ENCODE data around the gene FGD5.

The FGD5 gene

GRCh38 chr3:14957153-14957552, 138.4 kb downstream of the FGD5 start:
- no peak for DNase-seq (ENCODE audit: extremely low read depth, insufficient read length)
- Histone ChIP-seq H3K36me3 (ENCODE audit: control insufficient read depth, insufficient read depth, low read length) (no peaks in the 10 kb centered on the region; the same call in 1 of the 2 replicates), H3K4me3 (replicated peaks; ENCODE audit: low read depth, low read length) (no peak overlapping the region), H3K27me3 (replicated peaks; ENCODE audit: control insufficient read depth, insufficient read depth, low read length) (no peaks in the 10 kb centered on the region)
- TF ChIP-seq, protein P1, sequence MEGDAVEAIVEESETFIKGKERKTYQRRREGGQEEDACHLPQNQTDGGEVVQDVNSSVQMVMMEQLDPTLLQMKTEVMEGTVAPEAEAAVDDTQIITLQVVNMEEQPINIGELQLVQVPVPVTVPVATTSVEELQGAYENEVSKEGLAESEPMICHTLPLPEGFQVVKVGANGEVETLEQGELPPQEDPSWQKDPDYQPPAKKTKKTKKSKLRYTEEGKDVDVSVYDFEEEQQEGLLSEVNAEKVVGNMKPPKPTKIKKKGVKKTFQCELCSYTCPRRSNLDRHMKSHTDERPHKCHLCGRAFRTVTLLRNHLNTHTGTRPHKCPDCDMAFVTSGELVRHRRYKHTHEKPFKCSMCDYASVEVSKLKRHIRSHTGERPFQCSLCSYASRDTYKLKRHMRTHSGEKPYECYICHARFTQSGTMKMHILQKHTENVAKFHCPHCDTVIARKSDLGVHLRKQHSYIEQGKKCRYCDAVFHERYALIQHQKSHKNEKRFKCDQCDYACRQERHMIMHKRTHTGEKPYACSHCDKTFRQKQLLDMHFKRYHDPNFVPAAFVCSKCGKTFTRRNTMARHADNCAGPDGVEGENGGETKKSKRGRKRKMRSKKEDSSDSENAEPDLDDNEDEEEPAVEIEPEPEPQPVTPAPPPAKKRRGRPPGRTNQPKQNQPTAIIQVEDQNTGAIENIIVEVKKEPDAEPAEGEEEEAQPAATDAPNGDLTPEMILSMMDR (IDR thresholded peaks at IDR 0.05; ENCODE audit: insufficient read depth, low read length, poor library complexity, severe bottlenecking): no peak

- Histone ChIP-seq H3K4me3 (replicated peaks; ENCODE audit: low read depth, low read length) (no peak overlapping the region; the same call in 1 of the 2 replicates), H3K27me3 (replicated peaks; ENCODE audit: control insufficient read depth, insufficient read depth, low read length) (no peaks in the 10 kb centered on the region), H3K36me3 (ENCODE audit: control insufficient read depth, insufficient read depth, low read length) (no peaks in the 10 kb centered on the region; the same call in 1 of the 2 replicates)
- TF ChIP-seq, protein P1 (IDR thresholded peaks at IDR 0.05; ENCODE audit: insufficient read depth, low read length, poor library complexity, severe bottlenecking): no peak
- DNase-seq (ENCODE audit: extremely low read depth, insufficient read length): no peak
Observed at GRCh38 chr3:14957925-14958324, 139.2 kb downstream of the FGD5 start.

- TF ChIP-seq, protein P1 (IDR thresholded peaks at IDR 0.05; ENCODE audit: insufficient read depth, low read length, poor library complexity, severe bottlenecking): no peak
- H3K4me3 ChIP-seq (replicated peaks; ENCODE audit: low read depth, low read length): peak overlapping the region; percentile 34
- no peaks in the 10 kb centered on the region for H3K27me3 ChIP-seq (replicated peaks; ENCODE audit: control insufficient read depth, insufficient read depth, low read length)
- no peak for DNase-seq (ENCODE audit: extremely low read depth, insufficient read length)
- no peaks in the 10 kb centered on the region; the same call in 1 of the 2 replicates for H3K36me3 ChIP-seq (ENCODE audit: control insufficient read depth, insufficient read depth, low read length)
Observed at GRCh38 chr3:14959359-14959943, 140.7 kb downstream of the FGD5 start.

GRCh38 chr3:14962762-14963161, 144.0 kb downstream of the FGD5 start:
- Histone ChIP-seq H3K27me3 (replicated peaks; ENCODE audit: control insufficient read depth, insufficient read depth, low read length) (no peaks in the 10 kb centered on the region), H3K36me3 (ENCODE audit: control insufficient read depth, insufficient read depth, low read length) (no peaks in the 10 kb centered on the region), H3K4me3 (replicated peaks; ENCODE audit: low read depth, low read length) (no peak overlapping the region)
- DNase-seq (ENCODE audit: extremely low read depth, insufficient read length): no peak
- TF ChIP-seq, protein P1 (IDR thresholded peaks at IDR 0.05; ENCODE audit: insufficient read depth, low read length, poor library complexity, severe bottlenecking): no peak

DNA sequence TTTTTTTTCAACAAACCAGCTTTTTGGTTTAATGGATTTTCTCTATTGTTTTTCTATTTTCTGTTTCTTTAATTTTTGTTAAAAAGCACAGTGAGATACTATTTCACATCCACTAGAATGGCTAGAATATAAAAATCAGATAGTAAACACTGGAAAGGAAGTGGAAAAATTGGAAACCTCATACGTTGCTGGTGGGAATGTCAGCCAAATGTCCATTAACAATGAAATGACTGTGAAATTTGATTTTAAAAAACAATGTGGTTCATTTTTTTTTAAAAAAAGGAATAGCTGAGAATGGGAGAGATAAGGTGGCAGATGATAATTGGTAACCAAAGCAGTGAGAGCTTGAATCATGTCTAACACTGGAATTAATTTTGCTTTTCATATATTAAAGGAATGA, 148.5 kb downstream of the FGD5 start:
- H3K36me3 ChIP-seq (ENCODE audit: control insufficient read depth, insufficient read depth, low read length): no peaks in the 10 kb centered on the region
- no peak overlapping the region for H3K4me3 ChIP-seq (replicated peaks; ENCODE audit: low read depth, low read length)
- H3K27me3 ChIP-seq (replicated peaks; ENCODE audit: control insufficient read depth, insufficient read depth, low read length): no peaks in the 10 kb centered on the region
- DNase-seq (ENCODE audit: extremely low read depth, insufficient read length): no peak
- TF ChIP-seq, protein P1 (IDR thresholded peaks at IDR 0.05; ENCODE audit: insufficient read depth, low read length, poor library complexity, severe bottlenecking): no peak

GRCh38 chr3:14969671-14970070, 150.9 kb downstream of the FGD5 start:
- no peaks in the 10 kb centered on the region; the same call in 1 of the 2 replicates for H3K36me3 ChIP-seq (ENCODE audit: control insufficient read depth, insufficient read depth, low read length)
- DNase-seq (ENCODE audit: extremely low read depth, insufficient read length): no peak
- H3K4me3 ChIP-seq (replicated peaks; ENCODE audit: low read depth, low read length): no peak overlapping the region
- no peaks in the 10 kb centered on the region for H3K27me3 ChIP-seq (replicated peaks; ENCODE audit: control insufficient read depth, insufficient read depth, low read length)
- TF ChIP-seq, protein P1 (IDR thresholded peaks at IDR 0.05; ENCODE audit: insufficient read depth, low read length, poor library complexity, severe bottlenecking): no peak

Data from GM06990 (cell line).